Tibial nerve (tissue), 3 donors: ENCODE data around the gene NOS3.

ENCODE experiments used
- CTCF ChIP-seq, 5 experiments: fragments of 200-600 bp in 3 of 5; fragments of 450-650 bp in 2 of 5; sonication (generic) in 3 of 5; IDR thresholded peaks; one replicate each; pipeline ENCODE4 v1.5.1; 2016 to 2019; ENCODE audit warnings: antibody characterized with exemption in 5 of 5, mild to moderate bottlenecking in 3 of 5, moderate library complexity in 2 of 5
- POLR2A ChIP-seq, 2 donors: fragments of 450-650 bp; IDR thresholded peaks; one replicate each; pipeline ENCODE4 v1.6.1; 2017; ENCODE audit warnings: antibody characterized with exemption in 2 of 2, mild to moderate bottlenecking in 2 of 2, moderate library complexity in 2 of 2

GRCh38 chr7:151005566-151005965 lies 14.7 kb downstream of the NOS3 start:
- TF ChIP-seq POLR2A (IDR thresholded peaks at IDR 0.05), result no peak
- no peak for TF ChIP-seq CTCF (IDR thresholded peaks at IDR 0.05)
